ENCODE measurements around the gene CRYBA1.

- TF ChIP-seq EZH2phosphoT487 (IDR thresholded peaks at IDR 0.05; ENCODE audit: low read length) (no peak), CTCF (IDR thresholded peaks at IDR 0.05; ENCODE audit: low read length) (no peak), EZH2 (optimal IDR thresholded peaks at IDR 0.05; ENCODE audit: low read depth, low read length) (no peak)
Observed at GRCh38 chr17:29295420-29295819, 48.8 kb downstream of the CRYBA1 start.
